ENCODE measurements around the gene OPHN1.

The OPHN1 gene

GRCh38 chrX:68049466-68049865, 383.8 kb downstream of the OPHN1 start:
- Histone ChIP-seq H3K4me3 (ENCODE audit: low read depth, low read length) (no peak overlapping the region), H3K79me2 (ENCODE audit: control insufficient read depth, insufficient read depth, low read length, unreplicated experiment) (no peaks in the 10 kb centered on the region), H3K27me3 (ENCODE audit: insufficient read depth, low read length) (no peaks in the 10 kb centered on the region)

GRCh38 chrX:68048774-68049173, 384.5 kb downstream of the OPHN1 start:
- Histone ChIP-seq H3K79me2 (ENCODE audit: control insufficient read depth, insufficient read depth, low read length, unreplicated experiment) (no peaks in the 10 kb centered on the region), H3K4me1 (ENCODE audit: control insufficient read depth, insufficient read depth, low read length, unreplicated experiment) (no peaks in the 10 kb centered on the region), H3K36me3 (ENCODE audit: insufficient read depth, low read length) (no peaks in the 10 kb centered on the region)

More at GRCh38 chrX:68049466-68049865, 383.8 kb downstream of the OPHN1 start:
- no peaks in the 10 kb centered on the region for H3K4me1 ChIP-seq (ENCODE audit: control insufficient read depth, insufficient read depth, low read length, unreplicated experiment)
- H2AFZ ChIP-seq (ENCODE audit: low read length, unreplicated experiment): no peak overlapping the region
- no peak overlapping the region for H3K27ac ChIP-seq (ENCODE audit: low read depth, low read length)
- H3K36me3 ChIP-seq (ENCODE audit: insufficient read depth, low read length): no peaks in the 10 kb centered on the region

GRCh38 chrX:68045008-68045577, 388.2 kb downstream of the OPHN1 start:
- no peaks in the 10 kb centered on the region for H3K27me3 ChIP-seq (ENCODE audit: insufficient read depth, low read length)
- no peak overlapping the region for H2AFZ ChIP-seq (ENCODE audit: low read length, unreplicated experiment)
- no peak overlapping the region for H3K27ac ChIP-seq (ENCODE audit: low read depth, low read length)
- H3K4me1 ChIP-seq (ENCODE audit: control insufficient read depth, insufficient read depth, low read length, unreplicated experiment): no peaks in the 10 kb centered on the region
- H3K79me2 ChIP-seq (ENCODE audit: control insufficient read depth, insufficient read depth, low read length, unreplicated experiment): no peaks in the 10 kb centered on the region
- H3K36me3 ChIP-seq (ENCODE audit: insufficient read depth, low read length): no peaks in the 10 kb centered on the region
- H3K4me3 ChIP-seq (ENCODE audit: low read depth, low read length): no peak overlapping the region

More at GRCh38 chrX:68048774-68049173, 384.5 kb downstream of the OPHN1 start:
- no peak overlapping the region for H3K4me3 ChIP-seq (ENCODE audit: low read depth, low read length)
- H3K27me3 ChIP-seq (ENCODE audit: insufficient read depth, low read length): no peaks in the 10 kb centered on the region
- H2AFZ ChIP-seq (ENCODE audit: low read length, unreplicated experiment): no peak overlapping the region
- H3K27ac ChIP-seq (ENCODE audit: low read depth, low read length): no peak overlapping the region

- Histone ChIP-seq H2AFZ (ENCODE audit: low read length, unreplicated experiment) (no peak overlapping the region), H3K79me2 (ENCODE audit: control insufficient read depth, insufficient read depth, low read length, unreplicated experiment) (no peaks in the 10 kb centered on the region), H3K4me3 (ENCODE audit: low read depth, low read length) (no peak overlapping the region), H3K36me3 (ENCODE audit: insufficient read depth, low read length) (no peaks in the 10 kb centered on the region), H3K4me1 (ENCODE audit: control insufficient read depth, insufficient read depth, low read length, unreplicated experiment) (no peaks in the 10 kb centered on the region), H3K27ac (ENCODE audit: low read depth, low read length) (no peak overlapping the region), H3K27me3 (ENCODE audit: insufficient read depth, low read length) (no peaks in the 10 kb centered on the region)
These were observed 389.4 kb downstream of the OPHN1 start for GRCh38 chrX:68043713-68044438.

- no peaks in the 10 kb centered on the region for H3K27me3 ChIP-seq (ENCODE audit: insufficient read depth, low read length)
- no peaks in the 10 kb centered on the region for H3K4me1 ChIP-seq (ENCODE audit: control insufficient read depth, insufficient read depth, low read length, unreplicated experiment)
- H3K36me3 ChIP-seq (ENCODE audit: insufficient read depth, low read length): no peaks in the 10 kb centered on the region
- H3K79me2 ChIP-seq (ENCODE audit: control insufficient read depth, insufficient read depth, low read length, unreplicated experiment): no peaks in the 10 kb centered on the region
- H3K4me3 ChIP-seq (ENCODE audit: low read depth, low read length): no peak overlapping the region
- H3K27ac ChIP-seq (ENCODE audit: low read depth, low read length): no peak overlapping the region
- no peak overlapping the region for H2AFZ ChIP-seq (ENCODE audit: low read length, unreplicated experiment)
These were observed 392.2 kb downstream of the OPHN1 start for GRCh38 chrX:68041110-68041509.

- H3K27ac ChIP-seq (ENCODE audit: low read depth, low read length): no peak overlapping the region
- no peaks in the 10 kb centered on the region for H3K36me3 ChIP-seq (ENCODE audit: insufficient read depth, low read length)
- H3K79me2 ChIP-seq (ENCODE audit: control insufficient read depth, insufficient read depth, low read length, unreplicated experiment): no peaks in the 10 kb centered on the region
- H2AFZ ChIP-seq (ENCODE audit: low read length, unreplicated experiment): no peak overlapping the region
- H3K4me3 ChIP-seq (ENCODE audit: low read depth, low read length): no peak overlapping the region
- no peaks in the 10 kb centered on the region for H3K4me1 ChIP-seq (ENCODE audit: control insufficient read depth, insufficient read depth, low read length, unreplicated experiment)
- no peaks in the 10 kb centered on the region for H3K27me3 ChIP-seq (ENCODE audit: insufficient read depth, low read length)
These were observed 414.8 kb downstream of the OPHN1 start for GRCh38 chrX:68018248-68019203.

GRCh38 chrX:67998540-67998939, 434.8 kb downstream of the OPHN1 start:
- Histone ChIP-seq H3K27me3 (ENCODE audit: insufficient read depth, low read length) (no peaks in the 10 kb centered on the region), H2AFZ (ENCODE audit: low read length, unreplicated experiment) (no peak overlapping the region), H3K36me3 (ENCODE audit: insufficient read depth, low read length) (no peaks in the 10 kb centered on the region), H3K27ac (ENCODE audit: low read depth, low read length) (no peak overlapping the region), H3K4me3 (ENCODE audit: low read depth, low read length) (no peak overlapping the region), H3K79me2 (ENCODE audit: control insufficient read depth, insufficient read depth, low read length, unreplicated experiment) (no peaks in the 10 kb centered on the region), H3K4me1 (ENCODE audit: control insufficient read depth, insufficient read depth, low read length, unreplicated experiment) (no peaks in the 10 kb centered on the region)

Measured in ACC112 (cell line).